ENCODE measurements around the gene HOXA4. TPM values are rescaled to one million over a fixed set of nuclear protein-coding genes. Genes with fewer than 3 reads are reported as not detected.

Gene HOXA4
- total and polyA plus RNA-seq, 2 experiments from 2014 or later, result 0.69 to 1.3 TPM

DNA sequence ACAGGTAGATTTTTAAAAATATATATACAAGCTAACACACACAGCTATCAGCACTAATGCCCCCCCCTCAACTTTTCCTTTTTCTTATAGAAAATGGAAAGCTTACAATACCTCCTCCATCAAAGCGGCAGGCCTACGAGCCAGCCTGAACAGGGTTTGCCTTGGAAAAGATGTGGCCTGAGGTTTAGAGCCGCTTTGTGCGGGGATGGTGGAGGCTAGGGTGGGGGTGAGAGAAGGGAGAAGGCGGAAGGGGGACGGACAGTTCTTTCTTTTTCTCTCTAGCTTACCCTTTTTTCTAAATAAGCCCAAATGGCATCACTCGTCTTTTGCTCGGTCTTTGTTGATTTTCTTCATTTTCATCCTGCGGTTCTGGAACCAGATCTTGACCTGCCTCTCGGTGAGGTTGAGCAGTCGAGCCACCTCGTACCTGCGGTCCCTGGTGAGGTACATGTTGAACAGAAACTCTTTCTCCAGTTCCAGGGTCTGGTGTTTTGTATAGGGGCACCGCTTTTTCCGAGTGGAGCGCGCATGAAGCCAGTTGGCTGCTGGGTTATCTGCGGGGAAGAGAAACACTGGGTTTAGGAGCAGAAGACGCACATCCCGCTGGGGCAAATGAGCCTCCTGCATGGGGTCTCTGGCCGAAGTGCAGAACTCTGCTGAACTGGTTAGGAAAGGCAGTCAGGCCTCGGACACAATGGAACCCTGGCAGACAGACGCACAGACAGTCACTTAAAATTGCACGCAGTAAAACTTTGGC is 32.9 kb upstream of the HOXA4 start:
- WGBS (ENCODE audit: low lambda C conversion rate, missing lambda C conversion rate), result 52% methylated on average over 24 of the region's 24 CpGs
- H3K79me2 ChIP-seq, result peaks cover 62% of the 10 kb centered on the region

DNA sequence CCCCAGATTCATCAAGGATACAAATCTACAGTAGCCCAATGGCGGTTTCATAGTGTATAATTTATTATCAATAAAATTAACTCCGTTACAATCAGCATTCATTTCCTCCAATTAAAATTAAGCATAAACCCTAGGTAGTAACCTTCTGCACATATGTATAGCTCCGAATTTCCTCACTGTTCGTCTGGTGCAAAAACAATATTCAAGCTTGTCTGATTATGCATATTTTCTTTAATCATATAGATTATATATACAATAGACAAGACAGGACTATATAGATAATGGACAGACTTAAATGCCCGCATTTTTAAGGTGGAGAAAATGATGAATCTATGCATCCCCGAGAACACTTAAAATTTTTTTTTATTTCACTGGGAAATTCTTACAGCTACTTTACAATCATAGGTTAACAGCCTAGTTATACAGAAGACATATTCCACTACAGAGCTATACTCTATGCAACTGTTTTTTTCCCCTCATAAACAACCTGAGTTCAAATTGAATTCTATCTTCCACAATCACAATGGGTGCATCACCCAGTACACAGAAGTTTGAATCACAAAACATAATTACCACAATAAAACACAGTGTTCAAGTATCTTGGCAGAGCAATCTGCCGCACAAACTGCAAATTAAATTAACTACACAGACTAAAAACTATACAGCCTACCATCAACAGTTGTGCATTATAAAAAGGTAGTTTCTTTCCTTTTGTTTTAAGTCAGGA is 32.2 kb upstream of the HOXA4 start:
- Histone ChIP-seq H3K4me2 (peak overlapping the region; percentile 96), H3K27ac (peak overlapping the region; percentile 62), H3K36me3 (replicated peaks; ENCODE audit: insufficient read depth, low read depth) (no peaks in the 10 kb centered on the region), H3K4me1 (ENCODE audit: insufficient read depth) (peaks cover 22% of the 10 kb centered on the region), H3K27me3 (peaks cover 92% of the 10 kb centered on the region), H2AFZ (no peak overlapping the region), H4K20me1 (ENCODE audit: insufficient read depth, poor library complexity, severe bottlenecking) (no peaks in the 10 kb centered on the region), H3K4me3 (peak overlapping the region; percentile 10), H3K79me2 (peaks cover 54% of the 10 kb centered on the region), H3K9me2 (replicated peaks; ENCODE audit: insufficient read depth) (no peaks in the 10 kb centered on the region), H3K9me3 (ENCODE audit: low read depth) (no peaks in the 10 kb centered on the region)
- no peak for DNase-seq (ENCODE audit: low spot score)
- WGBS (ENCODE audit: low lambda C conversion rate, missing lambda C conversion rate), result 71% methylated on average over 7 of the region's 7 CpGs
- TF ChIP-seq, protein P1, sequence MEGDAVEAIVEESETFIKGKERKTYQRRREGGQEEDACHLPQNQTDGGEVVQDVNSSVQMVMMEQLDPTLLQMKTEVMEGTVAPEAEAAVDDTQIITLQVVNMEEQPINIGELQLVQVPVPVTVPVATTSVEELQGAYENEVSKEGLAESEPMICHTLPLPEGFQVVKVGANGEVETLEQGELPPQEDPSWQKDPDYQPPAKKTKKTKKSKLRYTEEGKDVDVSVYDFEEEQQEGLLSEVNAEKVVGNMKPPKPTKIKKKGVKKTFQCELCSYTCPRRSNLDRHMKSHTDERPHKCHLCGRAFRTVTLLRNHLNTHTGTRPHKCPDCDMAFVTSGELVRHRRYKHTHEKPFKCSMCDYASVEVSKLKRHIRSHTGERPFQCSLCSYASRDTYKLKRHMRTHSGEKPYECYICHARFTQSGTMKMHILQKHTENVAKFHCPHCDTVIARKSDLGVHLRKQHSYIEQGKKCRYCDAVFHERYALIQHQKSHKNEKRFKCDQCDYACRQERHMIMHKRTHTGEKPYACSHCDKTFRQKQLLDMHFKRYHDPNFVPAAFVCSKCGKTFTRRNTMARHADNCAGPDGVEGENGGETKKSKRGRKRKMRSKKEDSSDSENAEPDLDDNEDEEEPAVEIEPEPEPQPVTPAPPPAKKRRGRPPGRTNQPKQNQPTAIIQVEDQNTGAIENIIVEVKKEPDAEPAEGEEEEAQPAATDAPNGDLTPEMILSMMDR (IDR thresholded peaks at IDR 0.05; ENCODE audit: poor library complexity), result no peak
- no peak for TF ChIP-seq EZH2 (IDR thresholded peaks at IDR 0.05; ENCODE audit: borderline replicate concordance)
- no peak for TF ChIP-seq EZH2phosphoT487 (IDR thresholded peaks at IDR 0.05; ENCODE audit: low read depth, severe bottlenecking, unreplicated experiment)

More for the DNA sequence above, 32.9 kb upstream of the HOXA4 start:
- Histone ChIP-seq H3K27me3 (peaks cover 92% of the 10 kb centered on the region), H3K4me1 (ENCODE audit: insufficient read depth) (peaks cover 26% of the 10 kb centered on the region), H3K36me3 (replicated peaks; ENCODE audit: insufficient read depth, low read depth) (no peaks in the 10 kb centered on the region), H4K20me1 (ENCODE audit: insufficient read depth, poor library complexity, severe bottlenecking) (no peaks in the 10 kb centered on the region), H3K9me2 (replicated peaks; ENCODE audit: insufficient read depth) (no peaks in the 10 kb centered on the region), H2AFZ (no peak overlapping the region), H3K9me3 (ENCODE audit: low read depth) (no peaks in the 10 kb centered on the region), H3K27ac (peak overlapping the region; percentile 22), H3K4me2 (peak overlapping the region; percentile 96), H3K4me3 (peak overlapping the region; percentile 10)
- DNase-seq (ENCODE audit: low spot score), result no peak
- TF ChIP-seq, protein P1 (IDR thresholded peaks at IDR 0.05; ENCODE audit: poor library complexity), result no peak
- TF ChIP-seq EZH2phosphoT487 (IDR thresholded peaks at IDR 0.05; ENCODE audit: low read depth, severe bottlenecking, unreplicated experiment), result no peak
- TF ChIP-seq EZH2 (IDR thresholded peaks at IDR 0.05; ENCODE audit: borderline replicate concordance), result no peak

DNA sequence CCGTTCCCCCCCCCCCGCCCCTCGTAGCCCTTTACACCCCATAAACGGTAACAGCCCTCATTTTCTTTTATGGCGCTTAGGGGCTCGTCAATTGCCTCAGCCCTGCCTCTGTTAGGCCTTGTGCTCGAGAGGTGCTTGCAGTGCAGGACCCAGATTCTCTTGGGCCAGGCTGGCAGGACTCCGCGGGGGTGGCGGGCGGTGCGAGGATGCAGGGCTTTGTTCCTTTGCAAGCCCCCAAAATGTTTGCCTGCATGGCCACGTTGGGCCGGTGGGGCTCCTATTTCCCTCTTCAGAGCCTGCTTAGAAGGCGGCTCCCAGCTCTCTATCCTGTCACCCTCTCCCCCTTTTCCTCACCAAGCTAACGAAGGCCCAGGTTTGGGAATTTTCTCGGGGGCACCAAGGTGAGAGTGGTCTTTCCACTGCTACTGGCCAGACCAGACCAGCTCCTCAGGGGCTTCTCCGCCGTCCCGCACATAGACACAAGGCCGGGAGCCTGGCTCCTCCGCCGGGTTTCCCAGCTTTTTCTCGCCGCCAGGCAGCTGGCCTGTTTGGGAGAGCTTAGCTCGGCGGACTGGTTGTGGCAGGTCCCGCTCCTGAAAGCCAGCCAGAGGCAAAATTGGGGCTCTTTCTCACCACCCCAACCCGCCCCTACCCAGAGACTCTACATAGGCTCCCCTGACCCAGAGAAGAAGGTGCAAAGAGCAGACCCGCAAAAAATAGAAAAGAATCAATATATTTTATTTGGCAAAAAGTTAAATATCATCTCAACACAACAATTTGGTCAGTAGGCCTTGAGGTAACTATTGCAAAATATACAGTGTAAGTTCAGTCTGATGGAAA is 31.4 kb upstream of the HOXA4 start:
- H3K4me3 ChIP-seq, result no peak overlapping the region
- H3K27me3 ChIP-seq, result peaks cover 92% of the 10 kb centered on the region
- WGBS (ENCODE audit: low lambda C conversion rate, missing lambda C conversion rate), result 32% methylated on average over 26 of the region's 30 CpGs

More for the DNA sequence above, 31.4 kb upstream of the HOXA4 start:
- Histone ChIP-seq H3K4me1 (ENCODE audit: insufficient read depth) (peaks cover 18% of the 10 kb centered on the region), H3K36me3 (replicated peaks; ENCODE audit: insufficient read depth, low read depth) (no peaks in the 10 kb centered on the region), H3K9me2 (replicated peaks; ENCODE audit: insufficient read depth) (no peaks in the 10 kb centered on the region), H3K27ac (peak overlapping the region; percentile 62), H2AFZ (no peak overlapping the region), H3K9me3 (ENCODE audit: low read depth) (no peaks in the 10 kb centered on the region), H4K20me1 (ENCODE audit: insufficient read depth, poor library complexity, severe bottlenecking) (no peaks in the 10 kb centered on the region), H3K4me2 (peak overlapping the region; percentile 96), H3K79me2 (peaks cover 46% of the 10 kb centered on the region)
- peak; percentile 19 for DNase-seq (ENCODE audit: low spot score)
- no peak for TF ChIP-seq EZH2phosphoT487 (IDR thresholded peaks at IDR 0.05; ENCODE audit: low read depth, severe bottlenecking, unreplicated experiment)
- no peak for TF ChIP-seq EZH2 (IDR thresholded peaks at IDR 0.05; ENCODE audit: borderline replicate concordance)
- TF ChIP-seq, protein P1 (IDR thresholded peaks at IDR 0.05; ENCODE audit: poor library complexity), result no peak
